HG03457 (cell line): Measurements from ENCODE around the gene WDR7.

Source experiments
- ATAC-seq: cut with Tn5 transposase; IDR thresholded peaks from one replicate; pipeline ENCODE4 v1.9.1; 2021; ENCODE audit warnings: moderate number of reproducible peaks; ENCODE audit not compliant: unreplicated experiment

The WDR7 gene

GRCh38 chr18:57027190-57027708 is 376.1 kb downstream of the WDR7 start:
- no peak for ATAC-seq

- ATAC-seq = no peak
Measured at GRCh38 chr18:57029761-57030160, 378.6 kb downstream of the WDR7 start.

- no peak for ATAC-seq
Measured at GRCh38 chr18:57030417-57030816, 379.3 kb downstream of the WDR7 start.

- ATAC-seq = no peak
Measured at GRCh38 chr18:57035590-57035989, 384.4 kb downstream of the WDR7 start.

- ATAC-seq = no peak
Measured at GRCh38 chr18:57038395-57038794, 387.2 kb downstream of the WDR7 start.

- ATAC-seq = no peak
Measured at GRCh38 chr18:57040175-57040574, 389.0 kb downstream of the WDR7 start.

GRCh38 chr18:57043241-57043640 is 392.1 kb downstream of the WDR7 start:
- ATAC-seq = no peak

GRCh38 chr18:57048351-57048750 is 397.2 kb downstream of the WDR7 start:
- no peak for ATAC-seq

GRCh38 chr18:57048859-57049258 is 397.7 kb downstream of the WDR7 start:
- ATAC-seq = no peak

- no peak for ATAC-seq
Measured at GRCh38 chr18:57050310-57050949, 399.3 kb downstream of the WDR7 start.

GRCh38 chr18:57051021-57051656 is 400.0 kb downstream of the WDR7 start:
- ATAC-seq = no peak

GRCh38 chr18:57051657-57052044 is 400.5 kb downstream of the WDR7 start:
- no peak for ATAC-seq

GRCh38 chr18:57052173-57052572 is 401.0 kb downstream of the WDR7 start:
- no peak for ATAC-seq

GRCh38 chr18:57052759-57053158 is 401.6 kb downstream of the WDR7 start:
- no peak for ATAC-seq

GRCh38 chr18:57054891-57055290 is 403.7 kb downstream of the WDR7 start:
- no peak for ATAC-seq

- ATAC-seq = peak; percentile 75
Measured at GRCh38 chr18:57057890-57058289, 406.7 kb downstream of the WDR7 start.

GRCh38 chr18:57058734-57059133 is 407.6 kb downstream of the WDR7 start:
- ATAC-seq = no peak

- no peak for ATAC-seq
Measured at GRCh38 chr18:57059366-57059765, 408.2 kb downstream of the WDR7 start.

GRCh38 chr18:57060814-57061213 is 409.7 kb downstream of the WDR7 start:
- no peak for ATAC-seq

- no peak for ATAC-seq
Measured at GRCh38 chr18:57062178-57062577, 411.0 kb downstream of the WDR7 start.

- ATAC-seq = no peak
Measured at GRCh38 chr18:57062844-57063243, 411.7 kb downstream of the WDR7 start.

GRCh38 chr18:57063601-57064103 is 412.5 kb downstream of the WDR7 start:
- no peak for ATAC-seq
